ENCODE measurements around the gene RDX. TPM values are rescaled to one million over a fixed set of nuclear protein-coding genes. Genes with fewer than 3 reads are reported as not detected.
"Not testable (repeated sequence)": the region's sequence is repeated elsewhere in the genome, so short reads cannot be mapped to it uniquely, and the experiment has no call there.

Gene RDX
- total RNA-seq, 4 donors from 2014 or later, result 58.7 to 135 (median 91.6) TPM

DNA sequence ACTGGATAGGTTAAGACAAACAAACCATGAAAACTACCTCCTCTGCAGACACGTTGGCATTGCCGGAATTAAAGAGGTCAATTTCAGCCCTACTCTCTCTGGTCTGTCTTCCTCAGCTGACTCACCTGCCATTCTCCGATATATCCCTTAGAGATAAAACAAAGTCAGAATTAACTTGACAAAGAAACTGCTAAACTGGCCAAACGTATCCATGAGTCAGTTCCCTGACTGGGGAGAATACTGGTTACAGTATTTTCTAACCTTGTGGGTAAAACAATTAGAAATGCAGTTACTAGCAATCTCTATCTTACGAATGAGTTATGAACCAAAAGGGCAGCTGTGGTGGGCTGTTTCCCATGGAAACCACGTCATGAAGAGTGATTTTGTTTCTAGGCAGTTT is 96.2 kb downstream of the RDX start:
- TF ChIP-seq, protein P1, sequence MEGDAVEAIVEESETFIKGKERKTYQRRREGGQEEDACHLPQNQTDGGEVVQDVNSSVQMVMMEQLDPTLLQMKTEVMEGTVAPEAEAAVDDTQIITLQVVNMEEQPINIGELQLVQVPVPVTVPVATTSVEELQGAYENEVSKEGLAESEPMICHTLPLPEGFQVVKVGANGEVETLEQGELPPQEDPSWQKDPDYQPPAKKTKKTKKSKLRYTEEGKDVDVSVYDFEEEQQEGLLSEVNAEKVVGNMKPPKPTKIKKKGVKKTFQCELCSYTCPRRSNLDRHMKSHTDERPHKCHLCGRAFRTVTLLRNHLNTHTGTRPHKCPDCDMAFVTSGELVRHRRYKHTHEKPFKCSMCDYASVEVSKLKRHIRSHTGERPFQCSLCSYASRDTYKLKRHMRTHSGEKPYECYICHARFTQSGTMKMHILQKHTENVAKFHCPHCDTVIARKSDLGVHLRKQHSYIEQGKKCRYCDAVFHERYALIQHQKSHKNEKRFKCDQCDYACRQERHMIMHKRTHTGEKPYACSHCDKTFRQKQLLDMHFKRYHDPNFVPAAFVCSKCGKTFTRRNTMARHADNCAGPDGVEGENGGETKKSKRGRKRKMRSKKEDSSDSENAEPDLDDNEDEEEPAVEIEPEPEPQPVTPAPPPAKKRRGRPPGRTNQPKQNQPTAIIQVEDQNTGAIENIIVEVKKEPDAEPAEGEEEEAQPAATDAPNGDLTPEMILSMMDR (IDR thresholded peaks at IDR 0.05), result no peak
- DNase-seq (ENCODE audit: low spot score), result no peak
- ATAC-seq (ENCODE audit: low FRiP score), result no peak

GRCh38 chr11:110199184-110199981 is 97.0 kb downstream of the RDX start:
- ATAC-seq (ENCODE audit: low FRiP score), result no peak
- TF ChIP-seq, protein P1 (IDR thresholded peaks at IDR 0.05), result no peak
- DNase-seq (ENCODE audit: low spot score), result no peak

DNA sequence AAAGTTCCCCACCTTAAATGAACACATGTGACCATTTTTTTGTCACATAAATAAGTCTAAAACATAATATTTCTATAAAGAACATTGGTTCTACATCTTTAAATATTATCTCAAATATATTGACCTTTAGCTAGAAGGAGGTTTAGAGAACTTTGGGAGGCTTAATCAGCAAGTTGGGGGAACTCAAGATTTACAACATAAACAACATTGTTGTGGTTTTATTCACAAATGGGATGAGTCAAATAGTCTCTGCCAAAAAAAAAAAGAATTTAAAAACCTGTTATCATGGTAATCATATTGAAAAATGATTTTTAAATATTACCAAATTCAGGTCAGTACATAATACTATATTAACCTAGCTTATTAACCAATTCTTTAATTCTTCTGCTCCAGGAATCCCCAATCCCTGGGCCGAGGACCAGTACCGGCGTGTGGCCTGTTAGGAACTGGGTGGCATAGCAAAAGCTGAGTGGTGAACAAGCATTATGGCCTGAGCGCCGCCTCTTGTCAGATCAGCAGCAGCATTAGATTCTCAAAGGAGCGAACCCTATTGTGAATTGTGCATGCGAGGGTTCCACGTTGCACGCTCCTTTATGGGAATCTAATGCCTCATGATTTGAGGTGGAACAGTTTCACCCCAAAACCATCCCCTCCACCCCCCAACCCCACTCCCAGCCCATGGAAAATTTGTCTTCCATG is 98.2 kb downstream of the RDX start:
- no peak for ATAC-seq (ENCODE audit: low FRiP score)
- no peak for DNase-seq (ENCODE audit: low spot score)
- TF ChIP-seq, protein P1 (IDR thresholded peaks at IDR 0.05), result no peak

DNA sequence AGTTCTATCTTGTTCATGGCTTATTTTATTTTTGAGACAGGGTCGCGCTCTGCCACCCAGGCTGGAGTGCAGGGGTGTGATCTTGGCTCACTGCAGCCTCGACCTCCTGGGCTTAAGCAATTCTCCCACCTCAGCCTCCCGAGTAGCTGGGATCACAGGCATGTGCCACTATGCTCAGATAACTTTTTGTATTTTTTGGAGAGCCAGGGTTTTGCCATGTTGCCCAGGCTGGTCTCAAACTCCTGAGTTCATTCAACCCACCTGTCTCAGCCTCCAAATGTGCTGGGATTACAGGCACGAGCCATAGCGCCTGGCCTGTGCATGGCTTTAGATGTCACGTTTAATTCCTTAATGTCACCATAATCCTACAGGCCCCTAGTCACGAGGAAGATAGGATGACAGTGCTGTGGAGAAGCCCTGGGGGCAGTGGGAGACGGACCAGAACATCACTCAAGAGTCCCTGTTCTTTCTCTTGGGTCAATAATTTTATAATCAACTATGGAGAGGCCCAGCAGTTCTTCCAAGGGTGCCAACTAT is 99.5 kb downstream of the RDX start:
- DNase-seq (ENCODE audit: low spot score) (no peak), ATAC-seq (ENCODE audit: low FRiP score) (no peak)
- TF ChIP-seq, protein P1 (IDR thresholded peaks at IDR 0.05), result no peak

DNA sequence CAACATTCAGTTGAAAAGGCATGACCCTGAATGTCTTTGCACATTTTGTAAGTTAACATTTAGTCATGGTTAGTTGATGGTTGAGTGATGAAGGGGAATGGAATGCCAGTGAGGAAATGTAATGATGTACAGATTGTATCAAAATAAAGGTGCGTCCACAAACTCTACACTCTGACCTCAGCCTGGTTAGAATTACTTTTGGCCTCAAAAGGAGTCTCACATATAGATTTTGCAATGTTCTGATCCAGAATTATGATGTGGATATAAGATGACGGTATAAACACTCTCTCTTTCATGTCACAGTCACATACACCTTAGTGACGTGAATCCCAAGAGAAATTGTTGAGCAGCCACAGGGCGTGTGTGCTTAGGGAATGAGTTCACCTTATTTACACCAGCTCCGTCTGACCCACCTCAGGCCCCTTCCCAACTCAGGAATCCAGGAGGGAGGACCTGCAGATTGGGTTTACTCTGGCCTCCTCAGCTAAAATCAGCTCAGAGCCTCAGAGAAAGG is 100.1 kb downstream of the RDX start:
- ATAC-seq (ENCODE audit: low FRiP score) (no peak), DNase-seq (ENCODE audit: low spot score) (no peak)
- TF ChIP-seq, protein P1 (IDR thresholded peaks at IDR 0.05), result no peak

DNA sequence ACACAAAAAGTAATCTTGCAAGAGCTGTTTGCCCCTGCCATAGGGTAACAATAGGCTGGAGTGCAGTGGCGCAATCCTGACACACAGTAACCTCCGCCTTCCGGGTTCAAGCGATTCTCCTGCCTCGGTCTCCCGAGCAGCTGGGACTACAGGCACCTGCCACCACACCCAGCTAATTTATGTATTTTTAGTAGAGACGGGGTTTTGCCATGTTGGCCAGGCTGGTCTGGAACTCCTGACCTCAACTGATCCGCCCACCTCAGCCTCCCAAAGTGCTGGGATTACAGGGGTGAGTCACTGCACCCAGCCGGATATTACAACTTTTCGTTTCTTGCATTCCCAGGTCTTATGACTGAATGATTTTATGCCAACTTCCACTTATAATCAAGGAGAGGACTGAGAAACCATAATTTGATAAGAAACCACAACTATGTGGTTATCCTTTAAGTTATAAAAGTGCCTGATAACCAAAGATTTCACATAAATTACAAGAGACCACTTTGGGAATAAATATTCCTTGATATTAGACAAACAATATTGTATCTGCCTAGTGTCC is 102.1 kb downstream of the RDX start:
- DNase-seq (ENCODE audit: low spot score), result not testable (repeated sequence)

DNA sequence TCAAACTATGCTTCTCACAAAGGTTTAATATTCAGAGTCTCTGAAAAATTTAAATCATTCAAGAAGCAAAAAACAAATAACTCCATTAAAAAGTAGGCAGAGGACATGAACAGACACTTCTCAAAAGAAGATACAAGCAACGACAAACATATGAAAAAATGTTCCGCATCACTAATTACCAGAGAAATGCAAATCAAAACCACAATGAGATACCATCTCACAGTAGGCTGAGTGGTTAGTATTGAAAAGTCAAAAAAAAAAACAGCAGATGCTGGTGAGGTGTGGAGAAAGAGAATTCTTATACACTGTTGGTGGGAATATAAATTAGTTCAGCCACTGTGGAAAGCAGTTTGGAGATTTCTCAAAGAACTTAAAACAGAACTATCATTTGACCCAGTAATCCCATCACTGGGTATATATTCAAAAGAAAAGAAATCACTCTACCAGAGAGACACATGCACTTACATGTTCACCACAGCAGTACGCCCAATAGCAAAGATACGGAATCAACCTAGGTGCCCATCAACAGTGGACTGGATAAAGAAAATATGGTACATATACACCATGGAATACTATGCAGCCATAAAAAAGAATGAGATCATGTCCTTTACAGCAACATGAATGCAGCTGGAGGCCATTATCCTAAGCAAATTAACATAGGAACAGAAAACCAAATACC is 103.7 kb downstream of the RDX start:
- not testable (repeated sequence) for DNase-seq (ENCODE audit: low spot score); ATAC-seq (ENCODE audit: low FRiP score)

More for the DNA sequence above, 102.1 kb downstream of the RDX start:
- peak; percentile 48 for ATAC-seq (ENCODE audit: low FRiP score)
